HG02588 (cell line): ENCODE results near the gene PDE4B.

ENCODE experiments used
- ATAC-seq: cut with Tn5 transposase; IDR thresholded peaks from one replicate; pipeline ENCODE4 v1.9.1; 2021; ENCODE audit warnings: mild to moderate bottlenecking, moderate library complexity; ENCODE audit not compliant: unreplicated experiment

PDE4B gene

GRCh38 chr1:66373157-66373591 lies 580.5 kb downstream of the PDE4B start:
- no peak for ATAC-seq

- peak; percentile 30 for ATAC-seq
Measured at GRCh38 chr1:66374148-66374547, 581.5 kb downstream of the PDE4B start.

GRCh38 chr1:66374561-66375111 lies 581.9 kb downstream of the PDE4B start:
- peak; percentile 47 for ATAC-seq

- ATAC-seq: no peak
Measured at GRCh38 chr1:66375125-66375524, 582.4 kb downstream of the PDE4B start.

GRCh38 chr1:66380452-66381212 lies 587.9 kb downstream of the PDE4B start:
- ATAC-seq: peak; percentile 98

GRCh38 chr1:66381621-66382275 lies 589.1 kb downstream of the PDE4B start:
- ATAC-seq: no peak

- no peak for ATAC-seq
Measured at GRCh38 chr1:66383168-66383567, 590.5 kb downstream of the PDE4B start.

- ATAC-seq: no peak
Measured at GRCh38 chr1:66383611-66384010, 590.9 kb downstream of the PDE4B start.

GRCh38 chr1:66384258-66384921 lies 591.7 kb downstream of the PDE4B start:
- no peak for ATAC-seq

GRCh38 chr1:66386712-66387111 lies 594.0 kb downstream of the PDE4B start:
- no peak for ATAC-seq

- no peak for ATAC-seq
Measured at GRCh38 chr1:66388913-66389312, 596.2 kb downstream of the PDE4B start.

- ATAC-seq: no peak
Measured at GRCh38 chr1:66393586-66394287, 601.0 kb downstream of the PDE4B start.

GRCh38 chr1:66394603-66395002 lies 601.9 kb downstream of the PDE4B start:
- ATAC-seq: no peak

- ATAC-seq: peak; percentile 31
Measured at GRCh38 chr1:66395202-66396061, 602.7 kb downstream of the PDE4B start.

GRCh38 chr1:66396212-66396890 lies 603.7 kb downstream of the PDE4B start:
- peak; percentile 39 for ATAC-seq

GRCh38 chr1:66397192-66397591 lies 604.5 kb downstream of the PDE4B start:
- ATAC-seq: peak; percentile 25

GRCh38 chr1:66399888-66400529 lies 607.3 kb downstream of the PDE4B start:
- ATAC-seq: peak; percentile 9

- no peak for ATAC-seq
Measured at GRCh38 chr1:66400660-66401059, 608.0 kb downstream of the PDE4B start.

- ATAC-seq: no peak
Measured at GRCh38 chr1:66401244-66401643, 608.5 kb downstream of the PDE4B start.
